DOHH2 (cell line): ENCODE measurements around the gene CHFR.

Source experiments
- CTCF ChIP-seq: fragments of 200-600 bp; sonication (generic); IDR thresholded peaks from one replicate; pipeline ENCODE4 v1.5.1; 2014; ENCODE audit warnings: antibody characterized with exemption, mild to moderate bottlenecking, low read depth, low read length; ENCODE audit not compliant: poor library complexity, severe bottlenecking
- EZH2phosphoT487 ChIP-seq: fragments of 200-600 bp; sonication (generic); IDR thresholded peaks from 2 replicates; pipeline ENCODE4 v1.6.1; 2017; ENCODE audit warnings: borderline replicate concordance, mild to moderate bottlenecking, antibody characterized with exemption, low read length, moderate library complexity, mixed read lengths

GRCh38 chr12:132798836-132799235, 88.6 kb downstream of the CHFR start:
- no peak for TF ChIP-seq CTCF
- no peak for TF ChIP-seq EZH2phosphoT487
